Activated CD4-positive, CD25-positive, alpha-beta regulatory T cell (primary cell): Measurements from ENCODE around the gene RALGAPB.
A peak's percentile ranks its signal among the peaks of the same experiment; 100 is the strongest.
"Not testable (repeated sequence)": the region's sequence is repeated elsewhere in the genome, so short reads cannot be mapped to it uniquely, and the experiment has no call there.

Experiments used
- DNase-seq, 4 experiments: peaks; one replicate each; lab custom pipeline; 2025; lab: John Stamatoyannopoulos, UW

RALGAPB gene

DNA sequence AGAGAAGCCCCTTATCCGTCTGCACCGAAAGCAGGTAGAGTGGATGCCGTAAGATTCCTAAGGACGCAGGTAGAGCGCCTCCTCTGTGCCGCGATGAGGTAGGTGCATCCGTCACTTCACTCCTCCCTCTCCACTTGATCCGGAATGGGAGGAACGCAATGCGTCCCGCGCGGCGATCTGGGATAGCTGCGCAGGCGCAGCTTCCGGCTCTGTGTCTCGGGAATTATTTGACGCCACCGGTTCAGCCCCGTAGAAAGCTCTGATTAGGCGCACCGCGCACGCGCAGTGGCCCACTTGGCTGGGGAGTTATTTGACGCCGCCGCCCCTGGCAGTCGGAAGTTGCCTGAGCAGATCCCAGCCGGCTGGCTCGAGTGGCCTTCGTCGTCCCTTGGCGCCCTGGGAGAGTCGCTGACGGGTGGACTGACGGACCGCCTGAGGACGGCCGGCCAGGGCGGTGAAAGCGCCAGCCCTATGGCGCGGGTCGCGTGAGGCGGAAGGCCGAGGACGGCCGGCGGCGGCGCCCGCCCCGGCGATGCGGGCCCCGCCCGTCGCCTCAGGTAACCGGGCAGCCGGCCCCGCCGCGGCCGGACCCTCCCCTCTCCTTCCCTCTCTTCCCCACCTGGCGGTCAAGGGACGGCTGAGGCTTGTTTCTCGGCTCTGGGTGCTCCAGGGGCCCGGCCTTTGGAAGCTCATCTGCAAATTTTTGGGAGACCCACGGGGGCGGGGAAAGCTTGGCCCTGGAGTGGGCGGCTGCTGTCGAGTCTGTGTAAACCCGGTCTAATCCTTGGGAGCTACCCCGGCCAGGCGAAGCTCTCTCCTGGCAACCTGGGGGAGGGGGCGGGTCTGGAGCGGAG lies at the start of gene RALGAPB:
Gene RALGAPB (plus strand): TSS at position 331 of the 854 bp plus-strand sequence. CDS start 15,590 bp downstream, outside the sequence.
- DNase-seq = peak; percentile 91 to 97 (median 96)

- no peak for DNase-seq
Observed at GRCh38 chr20:38423541-38423940, 49.1 kb upstream of the RALGAPB start.

DNA sequence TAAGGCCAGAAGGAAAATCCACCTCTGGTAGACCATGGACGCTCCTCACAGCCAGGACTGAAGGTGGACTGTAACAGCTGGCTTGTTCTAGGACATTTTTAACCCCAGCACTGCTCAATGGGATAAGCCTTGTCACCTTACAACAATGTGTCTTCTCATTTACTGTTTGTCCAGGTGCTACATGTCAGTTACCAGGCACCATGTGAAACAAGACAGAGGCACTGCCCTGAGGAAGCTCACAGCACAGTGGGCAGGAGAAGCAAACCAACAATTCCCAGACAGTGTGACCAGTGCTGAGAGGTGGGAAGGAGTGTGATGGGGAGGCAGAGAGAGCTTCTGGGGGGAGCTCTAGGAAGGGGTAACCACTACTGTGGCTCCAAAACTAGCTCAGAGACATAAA lies 48.2 kb upstream of the RALGAPB start:
- DNase-seq = no peak

GRCh38 chr20:38426006-38426897 lies 46.4 kb upstream of the RALGAPB start:
- DNase-seq = no peak

GRCh38 chr20:38427655-38428023 lies 45.0 kb upstream of the RALGAPB start:
- DNase-seq = no peak

DNA sequence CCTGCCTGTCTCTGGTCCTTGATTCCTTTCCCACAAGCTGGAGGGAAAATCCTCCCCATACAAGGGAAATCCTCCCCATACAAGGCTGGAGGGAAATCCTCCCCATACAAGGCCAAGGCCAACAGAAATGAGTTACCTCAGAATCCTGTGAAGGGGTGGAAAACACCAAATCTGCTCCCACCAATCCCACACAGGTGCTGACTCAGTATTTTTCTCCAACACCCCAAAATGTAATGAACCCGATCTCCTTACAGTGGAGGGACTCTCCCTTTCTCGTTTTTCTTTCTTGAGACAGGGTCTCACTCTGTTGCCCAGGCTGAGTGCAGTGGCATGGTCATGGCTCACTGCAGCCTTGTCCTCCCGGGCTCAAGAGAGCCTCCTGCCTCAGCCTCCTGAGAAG lies 43.8 kb upstream of the RALGAPB start:
- DNase-seq = no peak

DNA sequence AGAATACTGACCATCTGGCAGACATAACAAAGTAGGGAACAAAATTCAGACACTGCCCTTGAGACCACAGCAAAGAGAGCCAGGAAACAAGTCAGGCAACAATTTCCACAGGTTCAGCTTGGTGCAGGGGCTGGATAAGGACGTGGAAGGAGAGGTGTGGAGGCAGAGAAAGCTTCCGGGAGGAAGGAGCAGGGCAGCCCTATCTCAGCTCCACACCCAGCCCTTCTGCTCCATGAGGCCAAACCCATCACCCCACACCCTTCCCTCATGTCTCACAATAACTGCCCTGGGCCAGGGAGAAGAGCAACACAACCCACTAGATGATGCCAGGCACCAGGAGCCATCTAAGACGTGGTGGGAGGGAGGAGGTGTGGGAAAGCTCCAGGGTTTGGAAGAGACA lies 43.3 kb upstream of the RALGAPB start:
- DNase-seq = no peak

DNA sequence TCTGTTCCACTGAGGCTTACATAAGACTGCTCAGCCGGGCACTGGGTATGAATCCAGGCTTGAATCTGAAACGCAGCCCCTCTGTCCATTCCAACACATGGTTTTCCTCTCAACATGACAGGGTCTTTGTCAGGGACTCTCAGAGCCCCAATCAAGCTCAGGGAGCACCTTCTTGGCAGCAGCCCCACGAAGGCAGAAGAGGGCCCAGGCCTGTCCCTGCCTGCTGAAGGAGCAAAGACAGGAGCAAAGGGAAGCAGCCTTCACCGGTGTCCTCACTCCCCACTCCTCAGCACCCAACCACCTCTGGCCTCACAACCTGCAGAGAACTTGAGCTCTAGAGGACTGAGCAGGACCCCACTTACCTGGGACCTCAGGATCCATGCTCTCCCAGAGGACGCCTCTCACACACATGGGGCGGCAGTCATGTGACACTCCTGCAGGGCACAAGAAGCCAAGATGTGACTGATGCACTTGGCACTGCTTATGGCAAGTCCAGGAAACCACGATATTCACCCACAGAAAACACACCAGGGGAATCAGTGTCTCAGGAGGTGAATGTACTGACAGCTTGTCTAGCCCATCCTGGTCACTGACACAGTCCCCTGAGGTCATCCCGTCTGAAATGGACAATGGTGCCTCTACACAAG lies 41.8 kb upstream of the RALGAPB start:
- DNase-seq = no peak

- DNase-seq = no peak
Observed at GRCh38 chr20:38432292-38432691, 40.4 kb upstream of the RALGAPB start.

DNA sequence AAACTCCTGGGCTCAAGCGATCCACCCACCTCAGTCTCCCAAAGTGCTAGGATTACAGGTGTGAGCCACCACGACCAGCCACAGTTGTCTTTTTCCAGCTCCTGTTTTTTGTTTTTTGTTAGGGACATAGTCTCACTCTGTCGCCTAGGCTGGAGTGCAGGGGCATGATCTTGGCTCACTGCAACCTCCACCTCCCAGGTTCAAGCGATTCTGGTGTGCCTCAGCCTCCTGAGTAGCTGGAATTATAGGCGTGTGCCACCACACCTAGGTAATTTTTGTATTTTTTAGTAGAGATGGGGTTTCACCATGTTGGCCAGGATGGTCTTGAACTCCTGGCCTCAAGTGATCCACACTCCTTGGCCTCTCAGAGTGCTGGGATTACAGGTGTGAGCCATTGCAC lies 39.8 kb upstream of the RALGAPB start:
- DNase-seq = not testable (repeated sequence)

- no peak for DNase-seq
Observed at GRCh38 chr20:38433304-38433972, 39.2 kb upstream of the RALGAPB start.

- DNase-seq = peak in 2 of 4 experiments; percentile 10 to 20
Observed at GRCh38 chr20:38434301-38434741, 38.3 kb upstream of the RALGAPB start.

- DNase-seq = peak; percentile 74 to 82 (median 81)
Observed at GRCh38 chr20:38434770-38435554, 37.7 kb upstream of the RALGAPB start, which contains the start of gene SNHG17. Gene SNHG17 (minus strand): TSS chr20:38435328.

DNA sequence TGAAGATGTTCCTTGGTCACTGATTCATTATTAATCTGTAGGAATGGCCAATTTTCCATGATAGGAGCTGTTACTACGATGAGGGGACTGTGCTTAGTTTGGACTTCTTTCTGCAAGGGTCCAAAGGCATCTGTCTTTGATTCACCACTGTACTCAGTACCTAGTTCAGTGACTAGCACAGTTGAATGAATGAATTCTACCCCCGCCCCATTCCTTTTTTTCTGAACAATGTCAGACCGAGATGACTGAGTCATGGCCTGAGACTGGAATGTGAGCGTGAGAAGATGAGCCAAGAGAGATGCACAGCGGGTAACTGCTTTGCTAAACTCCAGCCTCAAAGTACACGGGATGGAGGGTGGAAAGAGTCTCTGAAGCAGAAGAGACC lies 37.1 kb upstream of the RALGAPB start:
- no peak for DNase-seq

GRCh38 chr20:38437796-38438195 lies 34.8 kb upstream of the RALGAPB start:
- DNase-seq = no peak

DNA sequence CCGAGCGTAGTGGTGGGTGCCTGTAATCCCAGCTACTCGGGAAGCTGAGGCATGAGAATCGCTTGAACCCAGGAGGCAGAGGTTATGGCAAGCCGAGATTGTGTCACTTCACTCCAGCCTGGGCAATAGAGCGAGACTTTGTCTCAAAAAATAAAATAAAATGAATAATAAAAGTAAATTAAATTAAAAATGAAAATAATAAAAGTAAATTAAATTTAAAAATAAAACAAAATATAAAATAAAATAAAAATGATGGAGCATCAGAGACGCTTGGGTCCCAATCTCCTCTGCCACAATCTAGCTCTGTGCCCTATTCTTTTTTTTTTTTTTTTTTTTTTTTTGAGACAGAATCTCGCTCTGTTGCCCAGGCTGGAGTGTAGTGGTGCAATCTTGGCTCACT lies 31.5 kb upstream of the RALGAPB start:
- DNase-seq = not testable (repeated sequence)

DNA sequence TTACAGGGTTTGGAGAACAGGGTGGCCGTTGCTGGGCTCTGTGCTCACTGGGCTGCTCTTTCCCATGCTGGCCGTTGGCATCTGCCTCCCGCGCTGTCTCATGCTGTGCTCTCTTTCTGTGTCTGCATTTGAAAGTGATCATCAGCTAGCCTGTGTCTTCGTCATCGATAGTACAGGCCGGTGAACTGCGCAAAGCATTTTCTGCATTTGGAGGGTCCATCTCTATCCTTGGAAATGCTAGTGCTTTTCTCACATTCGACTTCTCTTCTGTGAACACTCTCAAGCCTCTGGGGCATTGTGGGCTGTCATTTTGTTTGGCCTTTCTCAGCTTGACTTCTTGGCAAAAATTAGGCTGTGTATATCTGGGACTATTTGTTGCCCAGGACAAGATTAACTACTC lies 30.7 kb upstream of the RALGAPB start:
- no peak for DNase-seq

DNA sequence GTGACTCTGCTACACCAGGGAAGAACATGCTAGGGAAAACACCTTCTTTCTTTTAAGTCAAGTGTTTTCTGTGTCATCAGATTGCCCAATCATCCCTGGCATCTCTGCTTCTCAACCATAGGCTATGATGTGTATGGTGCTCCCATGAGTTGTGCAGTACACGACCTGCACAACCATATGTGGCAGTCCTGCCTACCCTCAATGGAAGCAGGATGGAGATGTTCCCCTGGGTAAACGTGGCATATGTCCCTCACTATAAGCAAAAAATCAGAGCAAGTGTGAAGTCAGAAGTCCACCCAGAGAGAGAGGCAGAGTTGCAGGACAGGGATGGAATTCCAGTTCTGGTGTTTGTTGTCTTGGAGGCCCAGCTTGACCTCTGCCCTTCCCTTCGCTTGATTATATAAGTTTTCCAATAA lies 27.3 kb upstream of the RALGAPB start:
- DNase-seq = no peak

DNA sequence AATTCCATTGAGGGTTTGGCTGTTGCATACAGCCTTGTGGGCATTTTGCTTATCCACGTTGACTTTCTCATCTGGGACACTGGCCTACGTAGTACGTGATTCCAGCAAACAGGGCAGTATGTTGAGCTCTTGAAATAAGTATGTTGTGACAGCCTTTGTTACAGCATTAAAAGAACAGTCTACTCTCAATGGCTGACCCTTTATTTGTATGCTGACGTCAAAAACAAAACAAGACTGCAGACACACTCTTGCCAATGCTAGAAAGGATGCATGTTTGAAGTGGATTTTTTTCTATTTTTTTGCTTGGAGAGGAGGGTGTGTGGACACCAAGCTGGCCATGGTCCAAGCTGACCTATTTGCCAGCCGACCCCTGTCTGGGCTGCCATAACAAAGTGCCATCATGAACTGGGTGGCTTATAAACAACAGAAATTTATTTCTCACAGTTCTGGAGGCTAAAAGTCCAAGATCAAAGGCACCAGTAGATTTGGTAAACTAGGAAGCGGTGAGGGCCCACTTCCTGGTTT lies 26.7 kb upstream of the RALGAPB start:
- DNase-seq = no peak

DNA sequence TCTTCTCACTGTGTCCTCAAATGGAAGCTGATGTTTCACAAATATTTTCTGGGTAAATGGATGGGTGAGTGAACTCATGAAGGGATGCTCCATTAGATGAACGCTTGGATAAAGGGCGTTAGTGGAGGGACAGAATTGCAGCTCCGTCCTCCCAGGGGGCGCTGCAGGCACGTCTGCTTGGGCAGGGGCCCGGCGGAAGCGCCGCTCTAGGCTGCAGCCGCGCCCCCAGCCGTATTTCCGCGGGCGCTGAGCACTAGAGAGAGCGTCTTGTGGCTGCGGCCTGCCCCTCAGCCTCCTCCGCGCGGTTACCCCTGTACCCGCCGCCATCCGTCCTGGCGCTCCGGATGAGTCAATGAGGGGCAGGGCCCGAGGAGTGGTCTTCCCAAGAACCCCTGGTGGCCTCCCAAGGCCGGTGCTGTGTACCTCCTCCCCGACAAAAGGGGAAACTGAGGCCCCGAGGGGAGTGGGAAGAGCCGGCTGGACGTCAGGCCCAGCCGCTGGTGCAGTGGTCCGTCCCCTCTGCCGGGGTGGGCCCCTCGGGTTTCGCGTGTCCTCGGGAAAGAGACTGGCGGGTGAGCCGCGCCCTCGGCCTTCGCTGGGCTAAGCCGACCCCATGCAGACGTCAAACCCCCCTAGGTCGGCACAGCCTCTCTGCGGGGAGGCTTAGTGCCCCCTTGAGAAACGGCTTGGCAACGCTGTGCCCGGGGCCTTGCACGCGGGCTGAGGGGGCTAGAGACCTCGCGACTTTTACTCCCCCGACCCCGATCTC lies 26.0 kb upstream of the RALGAPB start:
- DNase-seq = peak; percentile 85 to 93 (median 88)
